GM23338 (cell line): Measurements from ENCODE around the gene PPP5C. TPM values are rescaled to one million over a fixed set of nuclear protein-coding genes. Genes with fewer than 3 reads are reported as not detected.

Source experiments
- ATAC-seq: fragments of 200-7000 bp; cut with Tn5 transposase; 3 replicates; pipeline ENCODE4 v1.9.1; 2020
- DNase-seq: peaks from one replicate; pipeline ENCODE4 v3.0.0-alpha.2; 2015; ENCODE audit warnings: low spot score
- H2AFZ ChIP-seq: fragments of 200-600 bp; sonication (generic); 2 replicates; pipeline ENCODE4 v1.8.0; 2016; ENCODE audit warnings: antibody characterized with exemption, mild to moderate bottlenecking, moderate library complexity
- H3F3A ChIP-seq: fragments of 200-600 bp; sonication (generic); replicated peaks from 2 replicates; pipeline ENCODE4 v1.8.0; 2017; ENCODE audit warnings: antibody characterized with exemption, mixed run types, low read depth
- H3K27ac ChIP-seq: fragments of 200-600 bp; sonication (generic); 2 replicates; pipeline ENCODE4 v1.6.1; 2016; ENCODE audit warnings: low read depth
- H3K27me3 ChIP-seq: fragments of 200-600 bp; sonication (generic); 2 replicates; pipeline ENCODE4 v1.8.0; 2016; ENCODE audit warnings: mild to moderate bottlenecking, mixed run types, moderate library complexity; ENCODE audit not compliant: insufficient read depth
- H3K36me3 ChIP-seq: fragments of 200-600 bp; sonication (generic); 2 replicates; pipeline ENCODE4 v1.8.0; 2016; ENCODE audit warnings: mild to moderate bottlenecking; ENCODE audit not compliant: insufficient read depth
- H3K4me1 ChIP-seq: fragments of 200-600 bp; sonication (generic); 2 replicates; pipeline ENCODE4 v1.8.0; 2016; ENCODE audit warnings: mild to moderate bottlenecking, moderate library complexity; ENCODE audit not compliant: insufficient read depth
- H3K4me2 ChIP-seq: fragments of 200-600 bp; sonication (generic); 2 replicates; pipeline ENCODE4 v1.7.1; 2017; ENCODE audit warnings: mixed run types
- H3K4me3 ChIP-seq: fragments of 200-600 bp; sonication (generic); 2 replicates; pipeline ENCODE4 v1.6.1; 2016; ENCODE audit warnings: mixed run types
- H3K79me2 ChIP-seq: fragments of 200-600 bp; sonication (generic); replicated peaks from 2 replicates; pipeline ENCODE4 v1.8.0; 2017; ENCODE audit warnings: mild to moderate bottlenecking; ENCODE audit not compliant: insufficient read depth
- H3K9me2 ChIP-seq: fragments of 200-600 bp; sonication (generic); 2 replicates; pipeline ENCODE4 v1.8.0; 2017; ENCODE audit not compliant: insufficient read depth
- H4K20me1 ChIP-seq: fragments of 200-600 bp; sonication (generic); replicated peaks from 2 replicates; pipeline ENCODE4 v1.8.0; 2017; ENCODE audit warnings: mild to moderate bottlenecking; ENCODE audit not compliant: insufficient read depth
- H3K27ac Mint-ChIP-seq: 2 replicates; pipeline ENCODE4 v1.8.0; 2020; ENCODE audit warnings: inconsistent platforms, mild to moderate bottlenecking, moderate library complexity, mixed read lengths
- H3K27me3 Mint-ChIP-seq: 3 replicates; pipeline ENCODE4 v1.8.0; 2022; ENCODE audit warnings: low read depth, mild to moderate bottlenecking, moderate library complexity, mixed read lengths, inconsistent platforms; ENCODE audit not compliant: insufficient read depth, poor library complexity
- H3K36me3 Mint-ChIP-seq: 3 replicates; pipeline ENCODE4 v1.8.0; 2021; ENCODE audit warnings: low read depth, mild to moderate bottlenecking, inconsistent platforms, moderate library complexity, mixed read lengths
- H3K4me1 Mint-ChIP-seq: 3 replicates; pipeline ENCODE4 v1.8.0; 2020; ENCODE audit warnings: mild to moderate bottlenecking, inconsistent platforms, mixed read lengths
- H3K4me3 Mint-ChIP-seq: 3 replicates; pipeline ENCODE4 v1.8.0; 2021; ENCODE audit warnings: moderate library complexity, mild to moderate bottlenecking, inconsistent platforms, mixed read lengths
- H3K9me3 Mint-ChIP-seq: 3 replicates; pipeline ENCODE4 v1.8.0; 2020; ENCODE audit warnings: moderate library complexity, mild to moderate bottlenecking, inconsistent platforms, mixed read lengths
- CREB1 ChIP-seq: fragments of 250-450 bp; sonication (Bioruptor Pico); IDR thresholded peaks from 2 replicates; pipeline ENCODE4 v1.5.0; 2020; ENCODE audit warnings: low read depth, mild to moderate bottlenecking, moderate library complexity
- ETS1 ChIP-seq: IDR thresholded peaks from 2 replicates; pipeline ENCODE4 v1.6.1; 2016; ENCODE audit warnings: antibody characterized with exemption
- EZH2 ChIP-seq: fragments of 200-600 bp; sonication (generic); IDR thresholded peaks from one replicate; pipeline ENCODE4 v1.8.0; 2017; ENCODE audit warnings: antibody characterized with exemption, mild to moderate bottlenecking, low read depth; ENCODE audit not compliant: unreplicated experiment
- EZH2phosphoT487 ChIP-seq: fragments of 200-600 bp; sonication (generic); IDR thresholded peaks from one replicate; pipeline ENCODE4 v1.8.1; 2018; ENCODE audit warnings: antibody characterized with exemption; ENCODE audit not compliant: unreplicated experiment
- JUNB ChIP-seq: IDR thresholded peaks from one replicate; pipeline ENCODE4 v1.6.1; 2016; ENCODE audit warnings: antibody characterized with exemption; ENCODE audit not compliant: unreplicated experiment
- NANOG ChIP-seq: IDR thresholded peaks from 2 replicates; pipeline ENCODE4 v1.6.1; 2016; ENCODE audit warnings: antibody characterized with exemption, borderline replicate concordance
- POLR2AphosphoS5 ChIP-seq: IDR thresholded peaks from 2 replicates; pipeline ENCODE4 v1.6.1; 2016; ENCODE audit warnings: antibody characterized with exemption, low read depth
- REST ChIP-seq: IDR thresholded peaks from one replicate; pipeline ENCODE4 v1.6.1; 2018; ENCODE audit warnings: antibody characterized with exemption; ENCODE audit not compliant: unreplicated experiment
- STAT1 ChIP-seq: IDR thresholded peaks from one replicate; pipeline ENCODE4 v1.6.1; 2016; ENCODE audit warnings: antibody characterized with exemption; ENCODE audit not compliant: unreplicated experiment
- ZNF114 ChIP-seq: fragments of 250-450 bp; sonication (Bioruptor Pico); IDR thresholded peaks from 2 replicates; pipeline ENCODE4 v1.5.0; 2020; ENCODE audit warnings: mild to moderate bottlenecking, moderate library complexity
- ZNF331 ChIP-seq: fragments of 250-450 bp; sonication (Bioruptor Pico); IDR thresholded peaks from 2 replicates; pipeline ENCODE4 v1.5.0; 2020; ENCODE audit warnings: low read depth, mild to moderate bottlenecking, moderate library complexity
- ZNF462 ChIP-seq: fragments of 250-450 bp; sonication (Bioruptor Pico); IDR thresholded peaks from 2 replicates; pipeline ENCODE4 v1.5.0; 2020; ENCODE audit warnings: mild to moderate bottlenecking, moderate library complexity
- polyA plus RNA-seq: library from polyadenylated mRNA; unstranded; fragments of >200 nt; fragmentation: Nextera tagmentation; extraction: Ambion mirVana; gene quantifications from 2 replicates; pipeline ENCODE4 v1.2.1, GENCODE V29; 2016
- total RNA-seq: library from RNA; depleted of rRNA; stranded (reverse); fragments of >200 nt; shearing (Covaris generic); gene quantifications from 2 replicates; pipeline ENCODE4 v1.2.3, GENCODE V29; 2014

PPP5C gene
- total and polyA plus RNA-seq, 2 experiments from 2014 or later: 51.6 to 123 TPM

GRCh38 chr19:46367426-46367825 is 20.5 kb downstream of the PPP5C start:
- H3K4me3 ChIP-seq: no peak overlapping the region
- H3K27ac ChIP-seq: no peak overlapping the region; the same call in 1 of the 2 replicates
- no peak for DNase-seq
- Mint-ChIP-seq H3K4me3 (no peak overlapping the region), H3K4me1 (peaks cover 24% of the 10 kb centered on the region), H3K27ac (no peak overlapping the region), H3K9me3 (no peaks in the 10 kb centered on the region), H3K27me3 (peaks cover 3% of the 10 kb centered on the region), H3K36me3 (peaks cover 34% of the 10 kb centered on the region)
- H3K36me3 ChIP-seq: peaks cover 11% of the 10 kb centered on the region
- H3K4me2 ChIP-seq: no peak overlapping the region
- H2AFZ ChIP-seq: no peak overlapping the region
- no peaks in the 10 kb centered on the region for H3K9me2 ChIP-seq
- H3K27me3 ChIP-seq: no peaks in the 10 kb centered on the region
- ATAC-seq: no peak
- peaks cover 80% of the 10 kb centered on the region for H3K79me2 ChIP-seq
- peaks cover 8% of the 10 kb centered on the region for H3K4me1 ChIP-seq
- no peak for TF ChIP-seq ZNF331 (CRISPR knock-in tag)
- TF ChIP-seq ZNF462 (CRISPR knock-in tag): no peak
- no peak for TF ChIP-seq EZH2phosphoT487
- TF ChIP-seq ZNF114 (CRISPR knock-in tag): no peak
- no peak for TF ChIP-seq CREB1 (CRISPR knock-in tag)
- TF ChIP-seq REST: no peak
- TF ChIP-seq STAT1: no peak
- no peak for TF ChIP-seq JUNB
- TF ChIP-seq POLR2AphosphoS5: no peak
- no peak for TF ChIP-seq ETS1
- no peak for TF ChIP-seq EZH2
- TF ChIP-seq NANOG: no peak
- H3F3A ChIP-seq: peaks cover 3% of the 10 kb centered on the region
- peaks cover 18% of the 10 kb centered on the region for H4K20me1 ChIP-seq
